Renal pelvis (tissue), 12 donors: ENCODE data around the gene CELF1. TPM values are rescaled to one million over a fixed set of nuclear protein-coding genes. Genes with fewer than 3 reads are reported as not detected.

Experiments
- DNase-seq: peaks from one replicate; pipeline ENCODE4 v3.0.0-alpha.2; 2013
- long read RNA-seq, 16 experiments: transcript quantifications; one replicate each; lab custom pipeline, GENCODE V29; 2026
- polyA plus RNA-seq, 3 donors: library from polyadenylated mRNA; unstranded; fragments of 120-200 nt; gene quantifications; one replicate each; pipeline ENCODE4 v1.2.1, GENCODE V29; 2013; ENCODE audit not compliant: insufficient read length in 3 of 3

CELF1 gene
- 100 to 1,000 TPM in 2 of 3 donors, 10 to 100 TPM in 1; 91.7 to 120 (median 119) TPM for polyA plus RNA-seq
- long read RNA-seq, donor 1, full-length matches to known transcripts, result 4 of 521 reads
- long read RNA-seq, donor 1, partial matches to known transcripts, result 208 of 521 reads
- long read RNA-seq, donor 1, other reads (novel, unspliced or antisense), result 309 of 521 reads
- long read RNA-seq, donor 2, partial matches to known transcripts, result 12 of 13 reads
- long read RNA-seq, donor 2, other reads (novel, unspliced or antisense), result 0 of 13 reads
- long read RNA-seq, donor 3, full-length matches to known transcripts, result 2 of 363 reads
- long read RNA-seq, donor 3, partial matches to known transcripts, result 136 of 363 reads
- long read RNA-seq, donor 3, other reads (novel, unspliced or antisense), result 225 of 363 reads
- long read RNA-seq, donor 4, result 0 reads
- long read RNA-seq, donor 5, partial matches to known transcripts, result 10 of 10 reads
- long read RNA-seq, donor 5, other reads (novel, unspliced or antisense), result 0 of 10 reads
- long read RNA-seq, donor 6, full-length matches to known transcripts, result 6 of 409 reads
- long read RNA-seq, donor 6, partial matches to known transcripts, result 172 of 409 reads
- long read RNA-seq, donor 6, other reads (novel, unspliced or antisense), result 231 of 409 reads
- long read RNA-seq, donor 7, full-length matches to known transcripts, result 4 of 18 reads
- long read RNA-seq, donor 7, partial matches to known transcripts, result 14 of 18 reads
- long read RNA-seq, donor 7, other reads (novel, unspliced or antisense), result 0 of 18 reads
- long read RNA-seq, donor 8, partial matches to known transcripts, result 0 of 1 reads
- long read RNA-seq, donor 8, other reads (novel, unspliced or antisense), result 0 of 1 reads
- long read RNA-seq, donor 9, partial matches to known transcripts, result 44 of 176 reads
- long read RNA-seq, donor 9, other reads (novel, unspliced or antisense), result 128 of 176 reads
- long read RNA-seq, donor 10, full-length matches to known transcripts, result 2 of 393 reads
- long read RNA-seq, donor 10, partial matches to known transcripts, result 185 of 393 reads
- long read RNA-seq, donor 10, other reads (novel, unspliced or antisense), result 206 of 393 reads
- long read RNA-seq, donor 11, full-length matches to known transcripts, result 4 of 110 reads
- long read RNA-seq, donor 11, partial matches to known transcripts, result 53 of 110 reads
- long read RNA-seq, donor 11, other reads (novel, unspliced or antisense), result 53 of 110 reads
- long read RNA-seq, donor 12, partial matches to known transcripts, result 84 of 216 reads
- long read RNA-seq, donor 12, other reads (novel, unspliced or antisense), result 129 of 216 reads
- long read RNA-seq, donor 13, full-length matches to known transcripts, result 3 of 3 reads
- long read RNA-seq, donor 13, partial matches to known transcripts, result 0 of 3 reads
- long read RNA-seq, donor 13, other reads (novel, unspliced or antisense), result 0 of 3 reads
- long read RNA-seq, donor 14, result 0 reads
- long read RNA-seq, donor 15, partial matches to known transcripts, result 84 of 266 reads
- long read RNA-seq, donor 15, other reads (novel, unspliced or antisense), result 179 of 266 reads
- long read RNA-seq, donor 16, full-length matches to known transcripts, result 1 of 30 reads
- long read RNA-seq, donor 16, partial matches to known transcripts, result 29 of 30 reads
- long read RNA-seq, donor 16, other reads (novel, unspliced or antisense), result 0 of 30 reads

GRCh38 chr11:47552566-47553405 lies at the start of gene CELF1:
Gene CELF1, minus strand, starts transcription at chr11:47553132. Its CDS starts 53,609 bp downstream, at chr11:47499523.
- DNase-seq, result peak; percentile 93

GRCh38 chr11:47599902-47600301 lies 47.0 kb upstream of the CELF1 start:
- no peak for DNase-seq

GRCh38 chr11:47595967-47596366 lies 43.0 kb upstream of the CELF1 start:
- DNase-seq, result no peak

GRCh38 chr11:47595029-47595428 lies 42.1 kb upstream of the CELF1 start:
- DNase-seq, result no peak

GRCh38 chr11:47593934-47594855 lies 41.3 kb upstream of the CELF1 start, which contains the start of gene C1QTNF4:
Gene C1QTNF4, minus strand, starts transcription at chr11:47594411. Its CDS starts 3,601 bp downstream, at chr11:47590810.
- DNase-seq, result no peak

- DNase-seq, result no peak
Measured at GRCh38 chr11:47593492-47593933, 40.6 kb upstream of the CELF1 start.

- no peak for DNase-seq
Measured at GRCh38 chr11:47592970-47593369, 40.0 kb upstream of the CELF1 start.

GRCh38 chr11:47592251-47592650 lies 39.3 kb upstream of the CELF1 start:
- DNase-seq, result no peak

- DNase-seq, result peak; percentile 50
Measured at GRCh38 chr11:47591764-47592163, 38.8 kb upstream of the CELF1 start.

GRCh38 chr11:47589977-47590861 lies 37.3 kb upstream of the CELF1 start:
- DNase-seq, result no peak

GRCh38 chr11:47589584-47589976 lies 36.6 kb upstream of the CELF1 start:
- no peak for DNase-seq

GRCh38 chr11:47589118-47589517 lies 36.2 kb upstream of the CELF1 start:
- no peak for DNase-seq

- no peak for DNase-seq
Measured at GRCh38 chr11:47587723-47588326, 34.9 kb upstream of the CELF1 start.

- no peak for DNase-seq
Measured at GRCh38 chr11:47587039-47587716, 34.2 kb upstream of the CELF1 start.

- no peak for DNase-seq
Measured at GRCh38 chr11:47586098-47586855, 33.3 kb upstream of the CELF1 start, which contains the start of gene FAM180B. Gene FAM180B, plus strand, starts transcription at chr11:47586678. Its CDS starts 91 bp downstream, at chr11:47586769.

- DNase-seq, result no peak
Measured at GRCh38 chr11:47583844-47584243, 30.9 kb upstream of the CELF1 start.
